Motor neuron (in vitro differentiated cells): ENCODE measurements around the gene MARCHF10. TPM values are rescaled to one million over a fixed set of nuclear protein-coding genes. Genes with fewer than 3 reads are reported as not detected.

Experiments used
- ATAC-seq, 8 experiments: fragments of 200-7000 bp; cut with Tn5 transposase; replicated peaks in 6 of 8; 2 replicates each; pipeline ENCODE4 v1.8.0; 2021; ENCODE audit warnings: mild to moderate bottlenecking in 8 of 8, moderate library complexity in 8 of 8
- H3K27ac ChIP-seq, 2 donors: fragments of 250-450 bp; sonication (Bioruptor Pico); 2 replicates each; pipeline ENCODE4 v1.9.0; 2021; ENCODE audit warnings: antibody characterized with exemption in 2 of 2, mild to moderate bottlenecking in 2 of 2, moderate library complexity in 1 of 2
- H3K4me1 ChIP-seq, 2 donors: fragments of 250-450 bp; sonication (Bioruptor Pico); replicated peaks in 1 of 2; 2 replicates each; pipeline ENCODE4 v1.6.1; 2021; ENCODE audit warnings: antibody characterized with exemption in 2 of 2, mild to moderate bottlenecking in 2 of 2, moderate library complexity in 1 of 2
- H3K4me3 ChIP-seq, 5 donors: fragments of 250-450 bp; sonication (Bioruptor Pico); 2 replicates each; pipeline ENCODE4 v1.9.0; 2021; ENCODE audit warnings: antibody characterized with exemption in 5 of 5, mild to moderate bottlenecking in 5 of 5, moderate library complexity in 4 of 5
- WGBS, 10 experiments: fragments of 450-650 bp; shearing (Covaris generic); methylation state at CpG; one replicate each; pipeline ENCODE4 v1.0.0; 2022; 5-methylcytosine and 5-hydroxymethylcytosine counted together
- in situ Hi-C, 9 experiments: fragments of 400-800 bp; cut with MboI; loops; one replicate each; pipeline ENCODE4 v1.15.0; 2021; ENCODE audit warnings: low sequenced_read_pairs in 9 of 9, low pct_unique_long_range_greater_than_20kb in 2 of 9; ENCODE audit not compliant: unreplicated experiment in 9 of 9
- total RNA-seq, 8 experiments: library from RNA; unstranded; fragments of 300-600 nt; gene quantifications; 2 replicates each; pipeline versions ENCODE4 v1.2.3 to v1.2.4, GENCODE V29; 2022

MARCHF10 gene
- total RNA-seq, 8 experiments from 2014 or later: 0.20 to 2.2 (median 0.71) TPM; not detected in 1

DNA sequence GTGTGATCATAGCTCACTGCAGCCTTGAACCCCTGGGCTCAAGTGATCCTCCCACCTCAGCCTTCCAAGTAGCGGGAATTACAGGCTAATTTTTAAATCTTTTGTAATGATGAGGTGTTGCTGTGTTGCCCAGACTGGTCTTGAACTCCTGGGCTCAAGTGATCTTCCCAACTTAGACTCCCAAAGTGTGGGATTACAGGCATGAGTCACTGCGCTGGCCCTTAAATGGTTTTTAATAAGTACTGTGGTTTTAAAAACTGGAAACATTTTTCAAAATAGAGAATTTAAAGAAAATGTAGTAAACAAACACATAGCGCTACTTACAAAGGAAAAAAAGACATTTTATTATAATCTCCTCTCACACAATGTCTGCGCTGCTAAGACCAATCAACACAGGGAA is 32.2 kb downstream of the MARCHF10 start:
- no peak for ATAC-seq
- in situ Hi-C loops: no loop called here
- Histone ChIP-seq H3K27ac (no peak overlapping the region), H3K4me3 (no peak overlapping the region), H3K4me1 (peaks cover 13 to 19% of the 10 kb centered on the region in 2 donors)
- 92 to 100% (median 100%) methylated on average over 1 to 4 of the region's 4 CpGs; no CpG with 5 or more reads in 1 of the 10 experiments for WGBS, 10 experiments

GRCh38 chr17:62774338-62774737 is 33.8 kb downstream of the MARCHF10 start:
- WGBS, 10 experiments: 80 to 100% (median 80%) methylated on average over 1 to 3 of the region's 5 CpGs; no CpG with 5 or more reads in 5 of the 10 experiments
- in situ Hi-C loops: no loop called here
- H3K4me3 ChIP-seq: no peak overlapping the region
- no peak for ATAC-seq
- H3K27ac ChIP-seq: no peak overlapping the region
- peaks cover 8 to 14% of the 10 kb centered on the region in 2 donors for H3K4me1 ChIP-seq

DNA sequence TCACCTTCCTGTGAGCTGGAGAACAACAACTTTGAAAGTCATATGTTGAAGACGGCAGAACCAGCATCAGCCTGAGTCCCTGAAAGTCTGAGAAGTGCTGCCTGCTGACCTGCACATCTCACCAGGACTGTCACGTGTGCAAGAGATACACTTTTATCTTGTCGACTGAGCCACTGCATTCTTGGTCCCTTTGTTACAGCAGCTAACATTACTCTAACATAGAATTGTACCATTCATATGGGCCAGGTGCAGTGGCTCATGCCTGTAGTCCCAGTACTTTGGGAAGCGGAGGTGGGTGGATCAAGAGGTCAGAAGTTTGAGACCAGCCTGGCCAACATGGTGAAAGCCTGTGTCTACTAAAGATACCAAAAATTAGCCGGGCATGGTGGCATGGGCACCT is 40.1 kb downstream of the MARCHF10 start:
- ATAC-seq: no peak
- H3K4me3 ChIP-seq: no peak overlapping the region
- H3K4me1 ChIP-seq: no peaks in the 10 kb centered on the region
- 67 to 100% (median 90%) methylated on average over 1 to 3 of the region's 5 CpGs; no CpG with 5 or more reads in 6 of the 10 experiments for WGBS, 10 experiments
- H3K27ac ChIP-seq: no peak overlapping the region
- in situ Hi-C loops: no loop called here

DNA sequence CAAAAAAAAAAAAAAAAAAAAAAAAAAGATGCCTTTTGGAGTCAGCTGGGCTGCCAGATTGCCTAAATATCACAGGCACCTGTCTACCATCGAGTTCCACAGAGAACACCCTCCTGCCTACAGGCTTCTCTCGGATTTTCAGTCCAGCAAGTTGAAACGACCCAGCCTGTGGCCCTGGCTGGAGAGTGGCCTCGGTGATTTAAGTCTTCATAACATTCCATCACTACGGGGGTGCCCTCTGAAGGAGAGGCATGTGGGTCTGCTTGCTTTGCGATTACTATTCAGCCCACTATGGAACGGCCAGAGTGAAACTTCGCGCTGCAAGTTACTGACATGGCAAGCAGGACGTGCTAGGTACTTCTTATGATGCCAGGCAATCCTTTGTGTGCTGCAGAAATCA is 42.8 kb downstream of the MARCHF10 start:
- Histone ChIP-seq H3K4me1 (peaks cover 5 to 12% of the 10 kb centered on the region in 2 donors), H3K4me3 (no peak overlapping the region), H3K27ac (no peak overlapping the region)
- 80 to 97% (median 85%) methylated on average over 3 to 9 of the region's 10 CpGs; no CpG with 5 or more reads in 6 of the 10 experiments for WGBS, 10 experiments
- ATAC-seq: no peak
- in situ Hi-C loops: no loop called here

GRCh38 chr17:62763891-62764600 is 44.1 kb downstream of the MARCHF10 start:
- Histone ChIP-seq H3K4me1 (peaks cover 5 to 16% of the 10 kb centered on the region in 2 donors), H3K4me3 (no peak overlapping the region), H3K27ac (no peak overlapping the region)
- ATAC-seq: no peak
- WGBS, 10 experiments: 86 to 100% (median 91%) methylated on average over 2 to 12 of the region's 15 CpGs; no CpG with 5 or more reads in 1 of the 10 experiments
- in situ Hi-C loops: no loop called here

- peaks cover 15 to 25% of the 10 kb centered on the region in 2 donors for H3K4me1 ChIP-seq
- ATAC-seq: peak in 3 of 8 experiments; percentile 81 to 88 (median 86)
- 0 to 70% (median 38%) methylated on average over 1 to 5 of the region's 7 CpGs; no CpG with 5 or more reads in 2 of the 10 experiments for WGBS, 10 experiments
- H3K4me3 ChIP-seq: no peak overlapping the region
- in situ Hi-C loops: no loop called here
- H3K27ac ChIP-seq: no peak overlapping the region
Measured at GRCh38 chr17:62761884-62762283, 46.2 kb downstream of the MARCHF10 start.

GRCh38 chr17:62760945-62761267 is 47.2 kb downstream of the MARCHF10 start:
- H3K4me1 ChIP-seq: peaks cover 15 to 27% of the 10 kb centered on the region in 2 donors
- ATAC-seq: peak in 5 of 8 experiments; percentile 11 to 56 (median 21)
- no peak overlapping the region for H3K4me3 ChIP-seq
- H3K27ac ChIP-seq: no peak overlapping the region
- 39 to 100% (median 69%) methylated on average over 1 to 2 of the region's 2 CpGs; no CpG with 5 or more reads in 2 of the 10 experiments for WGBS, 10 experiments
- in situ Hi-C loops: no loop called here

DNA sequence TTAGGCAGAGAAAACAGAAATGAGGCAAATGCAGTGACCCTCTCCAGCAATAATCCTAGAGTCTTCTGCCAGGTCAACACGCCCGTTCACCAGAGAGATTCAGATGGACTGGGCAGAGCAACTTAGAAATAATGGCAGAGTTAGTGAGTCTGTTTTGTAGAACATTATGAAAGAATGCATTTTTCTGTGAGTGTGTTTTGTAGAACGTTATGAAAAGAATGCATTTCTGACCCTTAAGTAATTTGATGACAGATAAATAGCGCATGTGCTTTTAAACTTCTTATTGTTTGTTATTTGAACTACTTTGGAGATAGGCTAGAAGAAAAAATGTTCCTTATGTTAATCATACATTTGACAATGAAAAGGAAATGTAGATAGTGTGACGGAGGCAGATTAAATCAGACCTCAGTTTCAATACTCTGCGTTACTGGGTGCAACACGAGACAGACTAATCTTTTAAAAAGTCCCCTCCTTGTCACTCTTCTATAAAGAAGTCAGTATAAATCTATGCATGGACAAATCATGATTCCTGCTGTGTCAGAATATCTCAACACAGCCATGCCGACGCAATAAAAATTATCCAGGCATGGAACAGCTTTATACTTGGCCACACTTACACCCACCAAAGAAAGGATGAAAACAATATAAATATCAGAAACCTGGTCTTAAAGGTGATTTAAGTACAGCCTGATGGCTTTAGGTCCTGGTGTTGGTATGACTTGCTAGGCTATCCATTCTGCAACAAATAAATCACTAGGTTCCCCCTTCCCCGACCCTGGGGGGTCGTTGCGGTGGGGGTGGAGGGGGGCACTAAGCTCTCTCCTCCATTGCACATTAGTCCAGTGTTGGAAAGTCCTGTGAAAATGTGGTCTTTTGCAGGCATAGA is 47.8 kb downstream of the MARCHF10 start:
- Histone ChIP-seq H3K4me1 (peaks cover 15 to 27% of the 10 kb centered on the region in 2 donors), H3K27ac (no peak overlapping the region), H3K4me3 (no peak overlapping the region)
- peak in 3 of 8 experiments; percentile 3 to 40 (median 23) for ATAC-seq
- WGBS, 10 experiments: 8 to 82% (median 60%) methylated on average over 1 to 10 of the region's 12 CpGs; no CpG with 5 or more reads in 1 of the 10 experiments
- in situ Hi-C loops: no loop called here

- WGBS, 10 experiments: 0 to 74% (median 13%) methylated on average over 1 to 4 of the region's 4 CpGs; no CpG with 5 or more reads in 3 of the 10 experiments
- ATAC-seq: peak; percentile 54 to 99 (median 98)
- in situ Hi-C loops: no loop called here
- no peak overlapping the region for H3K27ac ChIP-seq
- H3K4me3 ChIP-seq: no peak overlapping the region
- peaks cover 15 to 27% of the 10 kb centered on the region in 2 donors for H3K4me1 ChIP-seq
Measured at GRCh38 chr17:62757500-62757951, 50.6 kb downstream of the MARCHF10 start.

- in situ Hi-C loops: no loop called here
- no peak for ATAC-seq
- H3K4me1 ChIP-seq: peaks cover 15 to 24% of the 10 kb centered on the region in 2 donors
- no peak overlapping the region for H3K4me3 ChIP-seq
- WGBS, 10 experiments: 81 to 100% (median 100%) methylated on average over 1 to 2 of the region's 4 CpGs; no CpG with 5 or more reads in 2 of the 10 experiments
- H3K27ac ChIP-seq: no peak overlapping the region
Measured at GRCh38 chr17:62756198-62756597, 51.9 kb downstream of the MARCHF10 start.

DNA sequence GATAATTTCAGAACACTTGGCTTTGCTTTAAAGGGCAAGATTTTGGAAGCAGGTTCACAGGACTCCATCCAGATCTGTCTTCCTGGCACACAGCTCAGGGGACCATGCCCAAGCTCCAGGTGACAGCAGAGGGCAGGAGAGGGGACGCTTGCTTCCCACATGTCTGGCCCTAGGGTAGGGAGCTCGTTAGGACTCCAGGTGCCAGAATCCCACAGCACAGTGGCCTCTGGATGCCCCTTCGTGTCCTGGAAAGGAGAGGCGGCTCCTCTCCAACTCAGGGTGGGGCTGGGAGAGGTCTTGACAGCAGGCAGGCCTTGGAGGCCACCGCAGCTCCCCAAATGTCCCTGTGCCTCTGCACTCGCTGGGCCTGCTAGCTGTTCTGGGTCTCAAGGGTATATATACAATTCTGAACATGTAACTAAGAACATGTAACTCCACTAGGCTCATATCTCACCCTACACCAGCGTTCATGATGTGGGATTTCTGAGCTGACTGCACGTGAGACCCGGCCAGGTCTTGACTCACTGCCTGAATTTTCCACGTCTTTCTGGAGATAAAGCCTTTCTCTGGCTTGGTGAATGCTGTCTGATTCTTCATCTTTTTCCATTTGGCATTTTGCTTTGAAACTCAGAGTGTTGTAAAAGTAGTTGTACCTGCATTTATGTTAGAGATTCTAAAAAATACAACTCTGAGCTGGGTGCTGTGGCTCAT is 52.8 kb downstream of the MARCHF10 start:
- in situ Hi-C loops: no loop called here
- WGBS, 10 experiments: 41 to 100% (median 91%) methylated on average over 1 to 4 of the region's 10 CpGs; no CpG with 5 or more reads in 7 of the 10 experiments
- Histone ChIP-seq H3K4me3 (no peak overlapping the region), H3K4me1 (peaks cover 10 to 15% of the 10 kb centered on the region in 2 donors), H3K27ac (no peak overlapping the region)
- peak in 1 of 8 experiments; percentile 69 for ATAC-seq

- ATAC-seq: no peak
- WGBS, 10 experiments: 78 to 100% (median 90%) methylated on average over 1 to 4 of the region's 4 CpGs; no CpG with 5 or more reads in 1 of the 10 experiments
- Histone ChIP-seq H3K4me1 (peaks cover 10 to 11% of the 10 kb centered on the region in 2 donors), H3K27ac (no peak overlapping the region), H3K4me3 (no peak overlapping the region)
- in situ Hi-C loops: no loop called here
Measured at GRCh38 chr17:62754631-62755030, 53.5 kb downstream of the MARCHF10 start.
